ENCODE data around the gene MYO9A.

MYO9A gene

DNA sequence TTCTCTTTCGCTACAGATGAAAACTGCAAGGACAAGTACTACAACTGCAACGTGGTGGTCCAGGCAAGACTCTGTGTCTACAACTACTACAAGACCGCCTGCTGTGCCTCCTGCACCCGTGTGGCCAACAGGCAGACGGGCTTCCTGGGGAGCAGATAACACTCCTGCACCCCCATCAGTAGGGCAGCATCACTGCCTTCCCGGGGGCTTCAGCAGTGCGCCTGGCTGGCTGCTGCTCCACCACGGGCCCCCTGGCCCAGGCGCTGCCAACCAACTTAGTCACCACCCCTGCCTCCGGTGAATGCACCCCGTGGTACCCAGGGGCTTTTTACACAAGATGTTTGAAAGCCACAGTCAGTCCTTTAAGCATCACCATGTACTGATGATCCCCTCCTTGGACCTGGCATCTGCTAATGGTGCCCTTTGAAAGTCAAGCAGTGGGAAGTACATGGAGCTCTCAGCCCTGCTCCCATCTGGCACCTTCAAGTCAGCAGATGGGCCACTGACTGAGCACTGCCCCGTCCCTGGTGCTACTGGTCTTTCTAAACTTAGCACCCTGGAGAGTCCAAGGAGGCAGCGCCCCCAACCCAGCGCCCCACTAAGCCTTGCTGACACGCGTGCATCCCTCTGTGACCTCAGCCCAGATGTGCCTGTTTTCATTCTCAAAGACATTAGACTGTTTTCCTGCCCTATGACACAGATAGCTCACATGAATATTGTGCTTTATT lies 340.6 kb downstream of the MYO9A start:
- no peak for TF ChIP-seq SPI1 (IDR thresholded peaks at IDR 0.05; ENCODE audit: borderline replicate concordance, low read depth)
- no peak for TF ChIP-seq REST (IDR thresholded peaks at IDR 0.05; ENCODE audit: insufficient replicate concordance, low read depth)
- no peak for TF ChIP-seq CTCF (IDR thresholded peaks at IDR 0.05; ENCODE audit: insufficient read depth, low read length)
- TF ChIP-seq POLR2AphosphoS5 (IDR thresholded peaks at IDR 0.05; ENCODE audit: low read depth) = no peak
- no peak for TF ChIP-seq GABPA (IDR thresholded peaks at IDR 0.05; ENCODE audit: low read depth)
- DNase-seq (ENCODE audit: low read depth in 1 of 2, low spot score in 1 of 2) = no peak
- Histone ChIP-seq H3K4me3 (replicated peaks; ENCODE audit: insufficient read depth, low read length) (no peak overlapping the region), H3K27ac (replicated peaks) (no peak overlapping the region), H3K27me3 (ENCODE audit: insufficient read depth, poor library complexity, severe bottlenecking) (no peaks in the 10 kb centered on the region)

DNA sequence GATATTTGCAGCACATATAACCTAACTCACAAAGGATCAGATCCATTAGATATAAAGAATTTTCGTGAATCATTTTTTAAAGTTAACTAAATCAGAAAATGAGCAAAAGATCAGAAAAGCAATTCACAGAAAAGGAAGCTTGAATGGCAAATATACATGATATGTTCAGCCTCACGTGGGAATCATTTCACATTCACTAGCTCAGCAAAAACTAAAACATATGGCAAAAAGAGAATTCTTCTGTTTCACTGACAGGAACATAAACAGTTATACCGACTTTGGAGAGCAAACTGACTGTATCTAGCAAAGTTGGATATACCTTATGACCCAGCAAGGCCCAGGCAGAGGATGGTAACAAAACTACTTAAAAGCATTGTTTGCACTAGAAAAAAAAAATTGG lies 341.6 kb downstream of the MYO9A start:
- no peaks in the 10 kb centered on the region for H3K27me3 ChIP-seq (ENCODE audit: insufficient read depth, poor library complexity, severe bottlenecking)
- no peak overlapping the region for H3K27ac ChIP-seq (replicated peaks)
- no peak for DNase-seq (ENCODE audit: low read depth in 1 of 2, low spot score in 1 of 2)
- no peak overlapping the region for H3K4me3 ChIP-seq (replicated peaks; ENCODE audit: insufficient read depth, low read length)
- TF ChIP-seq REST (IDR thresholded peaks at IDR 0.05; ENCODE audit: insufficient replicate concordance, low read depth) = no peak
- TF ChIP-seq CTCF (IDR thresholded peaks at IDR 0.05; ENCODE audit: insufficient read depth, low read length) = no peak
- no peak for TF ChIP-seq SPI1 (IDR thresholded peaks at IDR 0.05; ENCODE audit: borderline replicate concordance, low read depth)
- no peak for TF ChIP-seq POLR2AphosphoS5 (IDR thresholded peaks at IDR 0.05; ENCODE audit: low read depth)
- TF ChIP-seq GABPA (IDR thresholded peaks at IDR 0.05; ENCODE audit: low read depth) = no peak

DNA sequence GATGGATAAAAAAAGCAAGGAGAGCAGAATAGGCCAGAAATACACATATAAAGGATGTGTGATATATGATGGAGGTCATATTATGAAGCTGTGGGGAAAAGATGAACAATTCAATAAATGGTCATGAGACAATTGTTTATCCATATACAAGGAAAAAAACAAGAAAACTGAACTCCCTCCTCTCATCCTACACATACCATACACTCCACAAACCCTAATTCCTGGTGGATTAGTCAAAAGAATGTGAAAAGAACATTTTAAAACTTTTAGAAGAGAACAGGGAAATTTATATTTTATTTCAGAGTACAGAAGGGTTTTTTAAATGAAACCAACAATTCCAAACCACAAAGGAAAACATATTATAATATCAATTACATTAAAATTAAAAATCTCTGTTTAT lies 342.1 kb downstream of the MYO9A start:
- Histone ChIP-seq H3K4me3 (replicated peaks; ENCODE audit: insufficient read depth, low read length) (no peak overlapping the region), H3K27ac (replicated peaks) (no peak overlapping the region), H3K27me3 (ENCODE audit: insufficient read depth, poor library complexity, severe bottlenecking) (no peaks in the 10 kb centered on the region)
- no peak for DNase-seq (ENCODE audit: low read depth in 1 of 2, low spot score in 1 of 2)
- TF ChIP-seq GABPA (IDR thresholded peaks at IDR 0.05; ENCODE audit: low read depth) = no peak
- TF ChIP-seq CTCF (IDR thresholded peaks at IDR 0.05; ENCODE audit: insufficient read depth, low read length) = no peak
- no peak for TF ChIP-seq REST (IDR thresholded peaks at IDR 0.05; ENCODE audit: insufficient replicate concordance, low read depth)
- no peak for TF ChIP-seq POLR2AphosphoS5 (IDR thresholded peaks at IDR 0.05; ENCODE audit: low read depth)
- TF ChIP-seq SPI1 (IDR thresholded peaks at IDR 0.05; ENCODE audit: borderline replicate concordance, low read depth) = no peak
